HG02970 (cell line): ENCODE measurements around the gene RNF138.
"Not testable (repeated sequence)": the region's sequence is repeated elsewhere in the genome, so short reads cannot be mapped to it uniquely, and the experiment has no call there.

Experiments used
- ATAC-seq: cut with Tn5 transposase; IDR thresholded peaks from one replicate; pipeline ENCODE4 v1.9.1; 2021; ENCODE audit warnings: mild to moderate bottlenecking, moderate library complexity, moderate number of reproducible peaks; ENCODE audit not compliant: unreplicated experiment, low FRiP score

RNF138 gene

GRCh38 chr18:32167980-32168730, 76.5 kb downstream of the RNF138 start:
- ATAC-seq = no peak

- no peak for ATAC-seq
Measured at GRCh38 chr18:32173654-32174053, 82.0 kb downstream of the RNF138 start.

- no peak for ATAC-seq
Measured at GRCh38 chr18:32174719-32175118, 83.0 kb downstream of the RNF138 start.

GRCh38 chr18:32175265-32175664, 83.6 kb downstream of the RNF138 start:
- no peak for ATAC-seq

- not testable (repeated sequence) for ATAC-seq
Measured at GRCh38 chr18:32176745-32177144, 85.1 kb downstream of the RNF138 start.

GRCh38 chr18:32177530-32177929, 85.9 kb downstream of the RNF138 start:
- no peak for ATAC-seq
